Fibroblast of skin of back (primary cell): ENCODE measurements around the gene HAPSTR1.
A peak's percentile ranks its signal among the peaks of the same experiment; 100 is the strongest.

Experiments
- DNase-seq: peaks from one replicate; pipeline ENCODE4 v3.0.0-alpha.2; 2013

The HAPSTR1 gene

GRCh38 chr16:9124444-9124843 lies 33.0 kb downstream of the HAPSTR1 start:
- DNase-seq = no peak

- DNase-seq = no peak
Observed at GRCh38 chr16:9124908-9125584, 33.6 kb downstream of the HAPSTR1 start.

- DNase-seq = no peak
Observed at GRCh38 chr16:9125658-9126505, 34.4 kb downstream of the HAPSTR1 start.

- DNase-seq = no peak
Observed at GRCh38 chr16:9126609-9127008, 35.2 kb downstream of the HAPSTR1 start.

GRCh38 chr16:9128346-9129342 lies 37.2 kb downstream of the HAPSTR1 start:
- no peak for DNase-seq

- no peak for DNase-seq
Observed at GRCh38 chr16:9134306-9134705, 42.9 kb downstream of the HAPSTR1 start.

- peak; percentile 60 for DNase-seq
Observed at GRCh38 chr16:9134739-9135138, 43.3 kb downstream of the HAPSTR1 start.

- no peak for DNase-seq
Observed at GRCh38 chr16:9135797-9136196, 44.4 kb downstream of the HAPSTR1 start.

- DNase-seq = no peak
Observed at GRCh38 chr16:9136596-9136995, 45.2 kb downstream of the HAPSTR1 start.

- no peak for DNase-seq
Observed at GRCh38 chr16:9138021-9138680, 46.7 kb downstream of the HAPSTR1 start.

GRCh38 chr16:9138731-9139501 lies 47.5 kb downstream of the HAPSTR1 start:
- peak; percentile 60 for DNase-seq

GRCh38 chr16:9139965-9140364 lies 48.5 kb downstream of the HAPSTR1 start:
- DNase-seq = peak; percentile 45
